HG03045 (cell line): Measurements from ENCODE around the gene ZSCAN29.
A peak's percentile ranks its signal among the peaks of the same experiment; 100 is the strongest.

Experiments
- ATAC-seq: cut with Tn5 transposase; IDR thresholded peaks from one replicate; pipeline ENCODE4 v1.9.1; 2021; ENCODE audit warnings: mild to moderate bottlenecking, moderate library complexity; ENCODE audit not compliant: unreplicated experiment

The ZSCAN29 gene

DNA sequence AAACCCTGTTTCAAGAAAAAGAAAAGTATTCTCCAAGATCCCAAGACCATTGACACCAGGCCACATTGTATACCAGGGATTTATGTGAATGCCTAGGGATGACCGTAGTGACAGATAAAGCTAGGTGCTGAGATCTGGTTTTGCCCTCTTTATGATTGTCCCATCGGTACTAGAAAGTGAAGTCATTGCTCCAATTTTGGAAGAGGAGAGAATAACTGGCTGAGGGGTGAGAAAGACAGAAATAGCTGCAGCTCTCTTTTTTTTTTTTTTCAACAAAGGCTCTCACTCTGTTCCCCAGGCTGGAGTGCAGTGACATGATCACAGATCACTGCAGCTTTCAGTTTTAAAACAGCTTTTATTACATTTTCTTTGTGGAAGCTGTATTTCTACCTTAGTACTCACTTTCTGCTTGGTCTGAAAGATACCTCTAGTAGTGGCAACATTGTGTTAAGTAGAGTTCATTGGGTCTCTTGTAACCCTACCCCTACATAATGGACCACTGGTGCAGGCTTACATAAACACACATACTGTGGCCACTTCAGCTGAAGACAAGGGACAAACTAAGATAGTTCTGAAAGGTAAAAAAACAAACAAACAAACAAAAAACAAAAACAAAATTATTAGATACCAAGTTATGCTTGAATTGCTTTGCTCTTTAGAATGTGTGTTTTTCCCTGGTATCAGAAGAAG lies 18.0 kb downstream of the ZSCAN29 start:
- no peak for ATAC-seq

- ATAC-seq = no peak
Measured at GRCh38 chr15:43347114-43347513, 23.7 kb downstream of the ZSCAN29 start.

DNA sequence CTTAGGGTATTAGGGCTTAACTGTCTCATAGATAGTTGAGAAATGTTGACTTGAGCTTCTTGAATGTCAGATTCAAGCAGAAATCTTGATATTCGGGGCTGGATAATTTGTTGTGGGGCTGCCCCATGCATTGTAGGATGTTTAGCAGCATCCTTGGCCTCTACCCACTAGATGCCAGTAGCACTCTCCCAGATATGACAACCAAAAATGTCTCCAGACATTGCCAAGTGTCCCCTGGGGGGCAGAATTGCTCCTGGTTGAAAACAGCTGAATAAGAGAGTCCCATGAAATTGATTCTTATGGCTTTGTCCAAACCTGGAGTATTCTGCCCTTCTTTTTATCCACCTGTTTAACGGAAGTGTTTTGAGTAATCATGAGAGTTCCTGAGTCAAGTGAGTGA lies 24.5 kb downstream of the ZSCAN29 start:
- no peak for ATAC-seq

DNA sequence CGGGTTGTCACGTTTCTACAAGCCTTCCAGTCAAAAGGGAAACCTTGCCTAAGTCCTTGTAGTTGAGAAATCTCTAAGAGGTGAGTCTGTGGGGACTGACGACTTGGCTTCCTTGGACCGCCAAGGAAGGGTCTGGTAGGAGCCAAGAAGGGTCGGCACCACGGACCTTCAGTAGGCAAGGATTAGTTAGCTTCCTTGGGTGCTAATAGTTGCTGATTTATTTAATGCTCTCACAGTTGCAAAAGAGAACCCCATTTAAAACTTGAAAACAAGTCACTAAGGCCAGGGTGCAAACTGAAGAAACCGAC lies 40.1 kb downstream of the ZSCAN29 start:
- ATAC-seq = peak; percentile 21

DNA sequence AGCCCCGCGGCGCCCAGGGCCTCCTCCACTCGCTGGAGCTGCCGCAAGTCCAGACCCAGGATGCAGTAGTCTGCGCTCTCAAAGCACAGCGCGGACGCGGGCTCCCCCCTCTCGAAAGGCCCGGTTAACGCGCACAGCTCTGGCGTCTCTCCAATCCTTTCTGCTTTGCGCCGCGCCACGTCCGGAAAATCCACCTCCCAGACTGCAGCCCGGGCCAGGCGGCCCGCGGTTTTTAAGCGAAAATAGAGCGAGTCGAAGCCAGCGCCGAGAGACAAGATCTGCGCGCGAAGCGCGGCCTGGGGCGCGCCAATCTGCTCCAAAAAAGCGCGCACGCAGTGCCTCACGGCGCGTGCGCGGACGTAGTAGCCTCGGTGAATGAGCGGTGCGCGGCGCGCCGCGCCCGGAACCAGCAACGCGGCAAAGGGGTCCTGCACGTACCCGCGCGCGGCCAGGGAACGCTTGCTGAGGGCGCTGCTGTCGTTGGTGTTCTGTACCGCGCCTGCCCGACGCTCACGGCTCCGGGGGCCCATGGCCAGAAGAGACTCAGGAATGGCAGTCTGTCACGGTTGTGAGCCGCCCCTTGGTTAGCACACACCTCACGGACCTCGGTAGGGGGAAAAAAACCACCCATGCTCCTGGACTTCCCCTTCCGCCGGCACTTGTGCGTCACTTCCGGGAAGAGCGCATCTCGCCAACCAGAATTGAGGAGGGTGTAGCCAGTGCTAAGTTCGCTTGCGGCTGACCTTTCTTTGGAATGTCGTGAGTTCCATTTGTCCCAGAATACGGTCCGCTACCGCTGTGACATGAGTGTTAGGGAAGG lies 40.7 kb downstream of the ZSCAN29 start, which contains the start of gene LCMT2:
Gene LCMT2 (minus strand): TSS at position 614 of the 820 bp plus-strand sequence. CDS start 84 bp downstream, at position 530.
- peak; percentile 79 for ATAC-seq

DNA sequence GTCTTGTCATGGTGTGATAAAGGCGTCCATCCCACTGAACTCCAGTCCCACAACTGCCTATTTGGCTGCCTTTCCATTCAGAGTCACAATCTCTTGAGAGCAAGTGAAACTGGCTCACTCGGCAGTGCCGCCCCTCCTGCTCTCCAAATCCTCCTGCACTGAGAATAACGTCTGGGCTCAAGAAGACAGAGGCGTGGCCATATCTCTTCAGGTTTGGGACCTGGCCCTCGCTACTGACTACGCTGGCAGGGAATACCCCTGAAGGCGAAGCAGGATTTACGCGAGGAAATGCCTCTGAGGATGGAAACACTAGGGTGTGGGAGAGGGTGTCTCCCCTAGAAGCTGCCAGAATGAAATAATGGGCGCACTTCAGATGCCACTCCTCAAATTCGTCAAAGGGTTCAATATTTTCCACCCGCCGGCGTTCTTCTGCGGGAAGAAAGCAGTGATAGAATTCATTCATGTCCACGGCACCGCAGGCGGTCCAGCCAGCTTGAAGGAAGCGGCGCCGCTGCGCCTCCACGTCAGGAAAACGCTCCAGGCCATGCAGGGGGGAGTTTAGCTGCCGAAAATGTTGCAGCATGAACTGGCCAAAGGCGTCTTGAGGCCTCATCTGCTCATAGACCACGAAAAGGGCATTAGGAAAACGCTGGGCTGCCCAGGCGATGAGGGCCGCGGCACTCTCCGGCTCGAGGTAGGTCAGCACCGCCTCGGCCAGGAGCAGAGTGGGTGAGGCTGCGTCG lies 41.5 kb downstream of the ZSCAN29 start:
- no peak for ATAC-seq

DNA sequence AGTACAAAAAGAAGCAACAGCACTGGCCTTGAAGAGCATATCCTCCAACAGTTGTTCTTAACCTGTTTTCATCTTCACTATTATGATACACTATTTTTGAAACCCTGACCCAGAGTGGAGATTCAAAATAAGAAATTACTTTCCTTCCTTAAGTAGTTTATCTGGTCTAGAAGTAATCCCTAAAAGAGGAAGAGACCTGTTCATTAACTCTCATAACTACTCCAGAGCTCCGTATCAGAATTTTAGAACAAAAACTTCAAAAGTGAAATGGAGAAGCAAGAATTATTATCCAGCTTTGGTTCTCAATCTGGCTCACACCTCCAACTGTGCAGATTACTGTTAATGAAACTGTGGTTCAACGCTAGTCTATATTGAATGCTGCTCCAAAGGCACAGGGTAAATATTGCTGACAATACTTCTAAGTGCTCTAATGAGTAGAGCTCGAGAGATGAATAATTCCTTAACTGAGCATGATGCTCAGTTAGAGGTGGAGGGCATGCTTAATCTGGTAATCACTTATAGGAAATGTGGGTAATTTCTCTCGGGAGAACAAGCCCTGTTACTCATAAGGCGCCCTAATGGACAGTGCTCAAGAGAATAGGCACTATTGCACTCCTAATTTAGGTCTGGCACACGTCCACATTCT lies 45.7 kb downstream of the ZSCAN29 start:
- no peak for ATAC-seq

GRCh38 chr15:43318990-43319771 lies 51.7 kb downstream of the ZSCAN29 start:
- ATAC-seq = no peak

GRCh38 chr15:43317566-43318184 lies 53.2 kb downstream of the ZSCAN29 start:
- no peak for ATAC-seq

DNA sequence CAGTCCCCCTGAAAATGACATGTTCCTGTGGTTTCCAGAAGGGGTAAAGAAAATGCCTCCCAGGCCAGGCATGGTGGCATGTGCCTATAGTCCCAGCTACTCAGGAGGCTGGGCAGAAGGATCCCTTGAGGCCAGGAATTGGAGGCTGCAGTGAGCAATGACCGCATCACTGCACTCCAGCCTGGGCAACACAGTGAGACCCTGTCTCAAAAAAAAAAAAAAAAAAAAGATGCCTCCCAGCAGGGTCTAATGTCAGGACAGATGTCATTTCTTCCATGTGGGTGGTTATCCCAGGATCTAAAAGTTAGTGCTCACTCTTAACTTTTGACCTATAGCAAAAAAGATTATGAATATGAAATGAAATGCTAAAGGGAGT lies 53.9 kb downstream of the ZSCAN29 start:
- no peak for ATAC-seq

- ATAC-seq = no peak
Measured at GRCh38 chr15:43316016-43316970, 54.5 kb downstream of the ZSCAN29 start.

DNA sequence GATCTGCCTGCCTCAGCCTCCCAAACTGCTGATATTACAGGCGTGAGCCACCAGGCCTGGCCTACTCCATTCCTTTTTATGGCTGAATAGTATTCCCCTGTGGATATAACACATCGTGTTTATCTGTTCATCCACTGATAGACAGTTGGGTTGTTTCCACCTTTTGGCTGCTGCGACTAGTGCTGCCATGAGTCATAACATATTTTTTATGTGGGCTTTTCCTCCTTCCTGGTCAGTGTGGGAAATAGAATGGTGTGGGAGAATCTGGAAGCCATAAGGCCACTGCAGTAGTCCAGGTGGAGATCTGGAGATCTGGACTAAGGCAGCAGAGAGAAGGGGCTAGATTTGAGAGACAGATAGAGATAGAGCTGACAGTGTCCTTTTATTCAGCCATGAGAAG lies 56.7 kb downstream of the ZSCAN29 start:
- no peak for ATAC-seq

DNA sequence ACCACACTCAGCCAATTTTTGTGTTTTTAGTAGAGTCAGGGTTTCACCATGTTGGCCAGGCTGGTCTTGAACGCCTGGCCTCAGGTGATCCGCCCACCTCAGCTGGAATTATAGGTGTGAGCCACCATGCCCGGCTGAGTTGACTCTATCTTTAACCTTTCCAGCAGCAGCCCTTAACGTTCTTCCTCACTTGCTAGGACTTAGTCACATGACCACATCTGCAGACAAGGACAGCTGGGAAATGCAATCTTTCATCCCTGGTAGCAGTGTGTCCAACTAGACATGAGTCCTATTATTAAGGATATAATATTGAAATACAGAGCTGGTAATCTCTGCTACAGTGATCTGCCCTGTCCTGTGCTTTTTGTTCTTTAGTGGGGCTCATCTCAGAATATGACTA lies 58.5 kb downstream of the ZSCAN29 start:
- ATAC-seq = no peak
